Measurements from ENCODE around the gene WDR77.
A peak's percentile ranks its signal among the peaks of the same experiment; 100 is the strongest.

Gene WDR77

GRCh38 chr1:111402083-111402482 lies 47.0 kb downstream of the WDR77 start:
- no peak for TF ChIP-seq CTCF (conservative IDR thresholded peaks at IDR 0.05; ENCODE audit: low read depth, low read length)
- no peak for DNase-seq (ENCODE audit: low read depth)

DNA sequence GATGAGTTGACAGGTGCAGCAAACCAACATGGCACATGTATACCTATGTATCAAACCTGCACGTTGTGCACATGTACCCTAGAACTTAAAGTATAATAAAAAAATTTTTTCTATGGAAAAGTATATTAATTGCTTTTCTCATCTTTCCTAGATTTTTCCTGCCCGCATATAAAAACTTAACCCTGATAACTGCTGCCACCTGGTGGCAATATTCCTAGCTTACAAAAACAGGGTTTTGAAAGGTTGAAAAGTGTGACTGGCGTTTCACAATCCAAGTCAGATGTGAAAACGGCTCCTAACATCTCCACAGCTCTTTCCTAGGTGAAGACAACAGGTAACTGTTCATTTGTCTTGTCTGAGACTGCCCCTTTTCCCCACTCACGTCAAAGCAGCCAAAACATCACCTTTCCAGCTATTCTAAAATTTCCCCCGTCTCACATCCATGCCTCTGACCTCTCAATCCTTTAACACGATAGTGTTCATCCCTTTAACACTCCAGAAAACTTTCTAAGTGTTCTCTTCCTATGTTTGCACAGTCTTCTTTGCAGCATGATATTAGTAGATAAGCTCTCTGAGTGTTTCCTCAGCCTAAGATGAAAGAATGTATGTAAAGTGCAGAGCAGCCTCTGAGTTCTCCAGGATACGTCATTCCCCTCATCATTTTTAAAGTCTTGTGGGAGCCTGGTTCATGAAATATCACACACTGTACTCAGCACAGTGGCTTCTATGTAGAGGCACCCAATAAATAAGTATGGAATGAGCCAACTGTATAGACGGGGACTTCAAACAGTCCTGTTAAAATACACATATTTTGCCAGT lies 49.1 kb downstream of the WDR77 start:
- DNase-seq (ENCODE audit: low read depth) = peak; percentile 7
- H3K4me3 ChIP-seq (ENCODE audit: low read length) = no peak overlapping the region
- TF ChIP-seq CTCF (conservative IDR thresholded peaks at IDR 0.05; ENCODE audit: low read depth, low read length) = peak; percentile 76

More at GRCh38 chr1:111402083-111402482, 47.0 kb downstream of the WDR77 start:
- no peak overlapping the region for H3K4me3 ChIP-seq (ENCODE audit: low read length)

- no peak for TF ChIP-seq CTCF (conservative IDR thresholded peaks at IDR 0.05; ENCODE audit: low read depth, low read length)
- H3K4me3 ChIP-seq (ENCODE audit: low read length) = no peak overlapping the region
- DNase-seq (ENCODE audit: low read depth) = no peak
Observed at GRCh38 chr1:111392460-111392945, 56.6 kb downstream of the WDR77 start.

GRCh38 chr1:111392042-111392441 lies 57.0 kb downstream of the WDR77 start:
- no peak overlapping the region for H3K4me3 ChIP-seq (ENCODE audit: low read length)
- DNase-seq (ENCODE audit: low read depth) = no peak
- TF ChIP-seq CTCF (conservative IDR thresholded peaks at IDR 0.05; ENCODE audit: low read depth, low read length) = no peak

Data from retinal pigment epithelial cell (primary cell).